ENCODE results near the gene ACTL6B.

- TF ChIP-seq CTCF (optimal IDR thresholded peaks at IDR 0.05 in 1 of 3, IDR thresholded peaks at IDR 0.05 in 1 of 3, conservative IDR thresholded peaks at IDR 0.05 in 1 of 3; ENCODE audit: extremely low read depth in 1 of 3, insufficient read depth in 2 of 3, low read length in 3 of 3) = peak; percentile 35 to 61 (median 38)
- no peak for TF ChIP-seq EZH2 (IDR thresholded peaks at IDR 0.05; ENCODE audit: low read length)
These were observed 27.0 kb downstream of the ACTL6B start for GRCh38 chr7:100629117-100629716.
